Kidney (tissue), 14 donors: ENCODE measurements around the gene BORCS5. TPM values are rescaled to one million over a fixed set of nuclear protein-coding genes. Genes with fewer than 3 reads are reported as not detected.

Experiments
- DNase-seq, 5 donors: peaks; one replicate each; pipeline ENCODE4 v3.0.0-alpha.2; 2013 to 2020
- FAIRE-seq: peaks from 2 replicates; lab custom pipeline; 2012; peaks lifted over from hg19 to GRCh38; lab: Jason Lieb, UNC
- H3K27ac ChIP-seq, 2 donors: one replicate each; pipeline ENCODE4 v1.7.0; 2013; ENCODE audit warnings: low read depth in 2 of 2, low read length in 2 of 2, inconsistent platforms in 1 of 2
- H3K27me3 ChIP-seq: one replicate; pipeline ENCODE4 v1.7.1; 2013; ENCODE audit warnings: low read length, inconsistent platforms; ENCODE audit not compliant: control insufficient read depth, insufficient read depth
- H3K36me3 ChIP-seq, 3 donors: one replicate each; pipeline versions ENCODE4 v1.7.0 to v1.7.1; 2013; ENCODE audit warnings: low read length in 3 of 3, control low read depth in 1 of 3, inconsistent platforms in 1 of 3; ENCODE audit not compliant: insufficient read depth in 3 of 3, control insufficient read depth in 2 of 3
- H3K4me1 ChIP-seq, 3 donors: one replicate each; pipeline versions ENCODE4 v1.7.0 to v1.7.1; 2013; ENCODE audit warnings: low read length in 3 of 3, inconsistent platforms in 1 of 3, low read depth in 1 of 3; ENCODE audit not compliant: control insufficient read depth in 2 of 3, insufficient read depth in 2 of 3
- H3K4me3 ChIP-seq, 3 donors: one replicate each; pipeline versions ENCODE4 v1.7.0 to v1.8.1; 2013; ENCODE audit warnings: low read length in 3 of 3, control low read depth in 1 of 3, inconsistent platforms in 1 of 3
- H3K9ac ChIP-seq, 3 donors: one replicate each; pipeline versions ENCODE4 v1.7.0 to v1.7.1; 2013; ENCODE audit warnings: low read length in 3 of 3, control low read depth in 1 of 3, inconsistent platforms in 1 of 3
- H3K9me3 ChIP-seq, 3 donors: one replicate each; pipeline versions ENCODE4 v1.7.0 to v1.7.1; 2013; ENCODE audit warnings: low read length in 3 of 3, control low read depth in 1 of 3, inconsistent platforms in 1 of 3; ENCODE audit not compliant: control insufficient read depth in 2 of 3, insufficient read depth in 1 of 3
- intact Hi-C: fragments of 100-400 bp; cut with DNase I; formaldehyde crosslinking; loops from one replicate; pipeline ENCODE4 v1.11.1; 2022
- polyA plus RNA-seq: library from polyadenylated mRNA; stranded (reverse); fragments of 350-450 nt; fragmentation: Illumina TruSeq; extraction: RNeasy Lipid Tissue Mini Kit (QIAGEN cat#74804); gene quantifications from one replicate; pipeline ENCODE4 v1.2.3, GENCODE V29; 2014; ENCODE audit warnings: low read depth, low replicate concordance; ENCODE audit not compliant: insufficient read depth
- total RNA-seq: library from RNA; stranded (reverse); fragmentation: NEBNext Ultra II Directional; extraction: Animal tissue kit (Norgen Biotek cat#: 25700); gene quantifications from one replicate; pipeline ENCODE4 v1.2.1, GENCODE V29; 2021
- TF ChIP-seq, protein P1 (sequence below): IDR thresholded peaks from 3 replicates; pipeline ENCODE4 v1.5.1; 2012; ENCODE audit warnings: mild to moderate bottlenecking, moderate library complexity, borderline replicate concordance; ENCODE audit not compliant: insufficient read depth; ENCODE audit errors: extremely low read depth
- donor health status: control.
- donor health status: control.
- donor health status: control.
- donor health status: control.
- donor health status: control.
- donor health status: DM: yes; HTN: yes; CAD: no.
- donor health status: Normal renal cell carcinoma (clear cell type).

BORCS5 gene
- total and polyA plus RNA-seq, 2 donors from 2014 or later, result 11.2 to 14.0 TPM

DNA sequence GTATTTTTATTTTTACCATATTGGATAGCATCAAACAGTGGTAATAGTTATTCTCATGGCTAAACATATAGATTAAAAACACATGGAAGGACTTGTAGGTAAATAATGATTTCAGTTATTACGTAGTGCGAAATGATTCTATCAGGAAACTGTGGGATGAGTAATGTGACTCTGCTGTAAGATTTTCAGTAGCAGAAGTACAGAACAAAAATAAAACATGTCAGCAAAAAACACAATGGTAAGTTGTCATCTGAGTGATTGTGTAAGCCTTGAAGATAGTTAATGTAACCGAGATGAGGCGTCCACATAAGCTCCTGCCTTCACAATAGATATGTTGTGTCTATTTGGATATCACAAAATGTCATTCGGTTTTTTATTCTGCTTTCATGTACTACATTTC is 99.8 kb downstream of the BORCS5 start:
- TF ChIP-seq, protein P1, sequence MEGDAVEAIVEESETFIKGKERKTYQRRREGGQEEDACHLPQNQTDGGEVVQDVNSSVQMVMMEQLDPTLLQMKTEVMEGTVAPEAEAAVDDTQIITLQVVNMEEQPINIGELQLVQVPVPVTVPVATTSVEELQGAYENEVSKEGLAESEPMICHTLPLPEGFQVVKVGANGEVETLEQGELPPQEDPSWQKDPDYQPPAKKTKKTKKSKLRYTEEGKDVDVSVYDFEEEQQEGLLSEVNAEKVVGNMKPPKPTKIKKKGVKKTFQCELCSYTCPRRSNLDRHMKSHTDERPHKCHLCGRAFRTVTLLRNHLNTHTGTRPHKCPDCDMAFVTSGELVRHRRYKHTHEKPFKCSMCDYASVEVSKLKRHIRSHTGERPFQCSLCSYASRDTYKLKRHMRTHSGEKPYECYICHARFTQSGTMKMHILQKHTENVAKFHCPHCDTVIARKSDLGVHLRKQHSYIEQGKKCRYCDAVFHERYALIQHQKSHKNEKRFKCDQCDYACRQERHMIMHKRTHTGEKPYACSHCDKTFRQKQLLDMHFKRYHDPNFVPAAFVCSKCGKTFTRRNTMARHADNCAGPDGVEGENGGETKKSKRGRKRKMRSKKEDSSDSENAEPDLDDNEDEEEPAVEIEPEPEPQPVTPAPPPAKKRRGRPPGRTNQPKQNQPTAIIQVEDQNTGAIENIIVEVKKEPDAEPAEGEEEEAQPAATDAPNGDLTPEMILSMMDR, result no peak
- Histone ChIP-seq H3K9me3 (no peaks in the 10 kb centered on the region), H3K36me3 (no peaks in the 10 kb centered on the region), H3K9ac (no peak overlapping the region), H3K4me3 (no peak overlapping the region), H3K4me1 (no peaks in the 10 kb centered on the region), H3K27ac (no peak overlapping the region), H3K27me3 (no peaks in the 10 kb centered on the region)
- intact Hi-C loops, result no loop called here
- DNase-seq (no peak), FAIRE-seq (no peak)

DNA sequence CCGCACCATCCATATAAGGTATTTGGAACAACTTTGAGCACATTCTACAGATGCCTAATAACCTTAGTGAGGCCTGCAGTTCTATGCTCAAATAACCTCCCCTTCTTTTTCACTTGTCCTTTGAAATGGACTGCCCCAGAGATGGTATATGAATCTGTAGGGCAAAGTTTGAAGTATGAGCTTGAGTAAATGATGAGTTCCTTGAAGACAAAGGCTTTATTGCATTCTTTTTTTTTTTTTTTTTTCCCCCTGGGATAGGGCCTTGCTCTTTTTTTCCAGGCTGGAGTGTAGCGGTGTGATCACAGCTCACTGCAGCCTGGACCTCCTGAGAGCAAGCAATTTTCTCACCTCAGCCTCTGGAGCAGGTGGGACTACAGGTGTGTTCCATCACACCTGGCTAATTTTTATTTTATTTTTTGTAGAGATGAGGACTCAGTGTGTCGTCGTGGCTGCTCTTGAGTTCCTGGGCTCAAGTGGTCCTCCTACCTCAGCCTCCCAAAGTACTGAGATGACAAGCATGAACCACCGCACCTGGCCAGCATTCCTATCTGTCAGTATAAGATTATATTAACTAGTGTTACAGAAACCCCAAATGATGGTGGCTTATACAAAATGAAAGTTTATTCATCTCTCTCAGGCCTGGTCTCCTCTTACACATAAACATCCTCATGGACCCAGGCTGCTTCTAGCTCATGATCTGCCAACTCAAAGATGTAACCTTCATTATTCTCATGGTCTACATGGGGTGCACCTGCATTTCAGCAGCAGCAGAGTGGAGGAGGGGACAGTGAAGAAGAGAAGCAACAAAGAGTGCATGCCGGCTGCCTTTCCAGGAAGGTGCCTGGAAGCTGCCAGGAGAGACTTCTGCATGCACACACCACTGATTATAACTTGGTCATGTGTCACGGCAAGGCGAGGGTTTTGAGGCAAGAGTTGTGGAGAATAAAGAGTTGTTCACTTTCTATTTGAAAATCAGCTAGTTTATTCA is 104.4 kb downstream of the BORCS5 start:
- Histone ChIP-seq H3K36me3 (peaks cover 0 to 2% (median 0%) of the 10 kb centered on the region in 3 donors), H3K4me1 (no peaks in the 10 kb centered on the region), H3K27ac (no peak overlapping the region), H3K9ac (no peak overlapping the region), H3K4me3 (no peak overlapping the region), H3K9me3 (no peaks in the 10 kb centered on the region), H3K27me3 (no peaks in the 10 kb centered on the region)
- DNase-seq (no peak), FAIRE-seq (no peak)
- intact Hi-C loops, result no loop called here
- TF ChIP-seq, protein P1, result no peak

GRCh38 chr12:12461923-12462315 is 105.0 kb downstream of the BORCS5 start:
- TF ChIP-seq, protein P1, result no peak
- intact Hi-C loops, result no loop called here
- DNase-seq (no peak), FAIRE-seq (no peak)
- Histone ChIP-seq H3K4me1 (no peaks in the 10 kb centered on the region), H3K27me3 (no peaks in the 10 kb centered on the region), H3K9ac (no peak overlapping the region), H3K36me3 (peaks cover 0 to 2% (median 0%) of the 10 kb centered on the region in 3 donors), H3K4me3 (no peak overlapping the region), H3K27ac (no peak overlapping the region), H3K9me3 (no peaks in the 10 kb centered on the region)
